HG03064 (cell line): Measurements from ENCODE around the gene WDR88.

Source experiments
- ATAC-seq: cut with Tn5 transposase; IDR thresholded peaks from one replicate; pipeline ENCODE4 v1.9.1; 2021; ENCODE audit warnings: low read depth; ENCODE audit not compliant: unreplicated experiment

Gene WDR88

GRCh38 chr19:33195645-33196347 lies 63.9 kb downstream of the WDR88 start:
- no peak for ATAC-seq

GRCh38 chr19:33196446-33197193 lies 64.7 kb downstream of the WDR88 start:
- ATAC-seq = no peak

GRCh38 chr19:33197591-33198000 lies 65.7 kb downstream of the WDR88 start:
- no peak for ATAC-seq

GRCh38 chr19:33198169-33198568 lies 66.3 kb downstream of the WDR88 start:
- no peak for ATAC-seq

- ATAC-seq = no peak
Measured at GRCh38 chr19:33199441-33200265, 67.7 kb downstream of the WDR88 start.

GRCh38 chr19:33201473-33201872 lies 69.6 kb downstream of the WDR88 start:
- ATAC-seq = no peak

- ATAC-seq = no peak
Measured at GRCh38 chr19:33201886-33202545, 70.1 kb downstream of the WDR88 start.

- ATAC-seq = no peak
Measured at GRCh38 chr19:33202546-33203507, 70.9 kb downstream of the WDR88 start.

GRCh38 chr19:33203529-33203928 lies 71.6 kb downstream of the WDR88 start:
- ATAC-seq = no peak

GRCh38 chr19:33204136-33204973 lies 72.4 kb downstream of the WDR88 start:
- ATAC-seq = no peak

GRCh38 chr19:33205110-33205509 lies 73.2 kb downstream of the WDR88 start:
- ATAC-seq = no peak

GRCh38 chr19:33205531-33206260 lies 73.8 kb downstream of the WDR88 start:
- no peak for ATAC-seq

GRCh38 chr19:33206261-33207039 lies 74.5 kb downstream of the WDR88 start:
- ATAC-seq = no peak

- no peak for ATAC-seq
Measured at GRCh38 chr19:33207040-33207620, 75.2 kb downstream of the WDR88 start.

- ATAC-seq = no peak
Measured at GRCh38 chr19:33207903-33208302, 76.0 kb downstream of the WDR88 start.

- ATAC-seq = no peak
Measured at GRCh38 chr19:33208371-33208895, 76.5 kb downstream of the WDR88 start.
